Measurements from ENCODE around the gene UBAC2. TPM values are rescaled to one million over a fixed set of nuclear protein-coding genes. Genes with fewer than 3 reads are reported as not detected.

UBAC2 gene
- total RNA-seq, 1 experiment from 2014 or later, result 80.3 TPM

DNA sequence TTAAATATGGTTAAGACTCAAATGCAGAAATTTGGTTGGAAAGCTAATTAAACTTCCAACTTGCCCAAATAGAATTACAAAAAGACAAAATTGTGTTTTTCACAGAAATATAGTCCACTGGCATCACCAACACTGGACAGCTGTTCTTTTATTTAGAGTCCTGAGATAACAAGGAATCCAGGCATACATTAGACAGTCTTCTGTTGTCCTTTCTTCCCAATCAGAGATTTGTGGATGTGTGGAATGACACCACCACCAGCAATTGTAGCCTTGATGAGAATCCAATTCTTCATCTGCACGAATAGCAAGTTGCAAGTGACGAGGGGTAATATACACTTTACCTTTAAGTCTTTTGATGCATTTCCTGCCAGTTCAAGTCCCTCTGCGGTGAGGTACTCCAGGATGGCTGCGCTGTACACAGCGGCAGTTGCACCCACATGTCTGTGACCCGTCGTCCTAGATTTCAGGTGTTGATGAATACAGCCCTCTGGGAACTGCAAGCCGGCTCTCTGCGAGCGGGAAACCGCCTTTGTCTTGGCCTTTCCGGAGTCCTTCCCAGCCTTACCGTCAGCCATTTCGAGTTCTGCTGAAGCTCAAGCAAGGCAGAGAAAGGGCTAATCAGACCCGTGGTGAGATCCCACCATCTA, 14.7 kb downstream of the UBAC2 start:
- POLR2A ChIA-PET (ENCODE audit: unreplicated experiment), result no interaction called here

DNA sequence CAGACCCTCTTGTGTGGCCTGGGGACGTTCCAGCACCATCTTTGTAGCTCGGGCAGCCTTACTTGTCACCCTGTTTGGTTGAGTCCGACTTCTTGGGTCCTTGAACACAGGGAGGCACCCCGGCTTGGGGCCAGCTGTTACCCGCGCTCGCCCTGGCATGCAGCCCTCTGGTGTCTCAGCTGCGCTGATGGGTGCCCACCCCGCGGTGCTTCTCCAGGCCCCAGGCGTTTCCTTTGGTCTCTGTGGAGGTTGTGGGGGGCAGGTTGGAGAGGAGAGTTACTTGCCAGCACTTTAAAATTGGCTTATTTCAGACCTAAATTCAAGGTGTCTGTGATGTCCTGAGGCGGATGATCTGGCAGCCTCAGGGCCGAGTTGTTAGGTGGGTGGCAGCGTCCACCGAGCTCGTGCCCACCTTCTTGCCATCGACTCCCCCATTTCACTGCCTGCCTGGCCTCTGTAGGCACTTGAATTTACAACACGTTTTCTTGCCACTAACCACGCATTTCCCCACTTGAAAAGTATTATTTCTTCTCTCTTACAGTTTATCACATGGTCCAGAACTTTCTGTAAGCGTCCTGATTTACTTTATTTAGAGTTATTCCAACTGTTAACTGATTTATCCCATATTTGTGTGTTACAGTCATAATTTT, 16.9 kb downstream of the UBAC2 start:
- Histone ChIP-seq H3K4me2 (no peak overlapping the region), H3K4me1 (replicated peaks; ENCODE audit: insufficient read depth) (no peaks in the 10 kb centered on the region)

More for the DNA sequence above, 14.7 kb downstream of the UBAC2 start:
- Histone ChIP-seq H3K27ac (no peak overlapping the region), H3K27me3 (ENCODE audit: insufficient read depth, low read depth) (no peaks in the 10 kb centered on the region), H3F3A (ENCODE audit: insufficient read depth, low read depth) (peaks cover 1% of the 10 kb centered on the region), H3K4me3 (no peak overlapping the region), H2AFZ (no peak overlapping the region), H3K79me2 (ENCODE audit: low read depth) (peaks cover 100% of the 10 kb centered on the region), H3K4me2 (no peak overlapping the region), H3K36me3 (ENCODE audit: low read depth) (peaks cover 16% of the 10 kb centered on the region; the same call in 1 of the 2 replicates), H3K9me2 (ENCODE audit: insufficient read depth) (no peaks in the 10 kb centered on the region), H3K4me1 (replicated peaks; ENCODE audit: insufficient read depth) (no peaks in the 10 kb centered on the region), H3K9me3 (ENCODE audit: insufficient read depth, low read depth) (no peaks in the 10 kb centered on the region), H4K20me1 (ENCODE audit: insufficient read depth) (peaks cover 99% of the 10 kb centered on the region)
- BruUV-seq (replicated peaks), result no TSS peak
- TF ChIP-seq, protein P1, sequence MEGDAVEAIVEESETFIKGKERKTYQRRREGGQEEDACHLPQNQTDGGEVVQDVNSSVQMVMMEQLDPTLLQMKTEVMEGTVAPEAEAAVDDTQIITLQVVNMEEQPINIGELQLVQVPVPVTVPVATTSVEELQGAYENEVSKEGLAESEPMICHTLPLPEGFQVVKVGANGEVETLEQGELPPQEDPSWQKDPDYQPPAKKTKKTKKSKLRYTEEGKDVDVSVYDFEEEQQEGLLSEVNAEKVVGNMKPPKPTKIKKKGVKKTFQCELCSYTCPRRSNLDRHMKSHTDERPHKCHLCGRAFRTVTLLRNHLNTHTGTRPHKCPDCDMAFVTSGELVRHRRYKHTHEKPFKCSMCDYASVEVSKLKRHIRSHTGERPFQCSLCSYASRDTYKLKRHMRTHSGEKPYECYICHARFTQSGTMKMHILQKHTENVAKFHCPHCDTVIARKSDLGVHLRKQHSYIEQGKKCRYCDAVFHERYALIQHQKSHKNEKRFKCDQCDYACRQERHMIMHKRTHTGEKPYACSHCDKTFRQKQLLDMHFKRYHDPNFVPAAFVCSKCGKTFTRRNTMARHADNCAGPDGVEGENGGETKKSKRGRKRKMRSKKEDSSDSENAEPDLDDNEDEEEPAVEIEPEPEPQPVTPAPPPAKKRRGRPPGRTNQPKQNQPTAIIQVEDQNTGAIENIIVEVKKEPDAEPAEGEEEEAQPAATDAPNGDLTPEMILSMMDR (conservative IDR thresholded peaks at IDR 0.05), result no peak
- TF ChIP-seq EZH2 (IDR thresholded peaks at IDR 0.05; ENCODE audit: low read depth), result no peak
- DNase-seq, result peak in 1 of 2 experiments; percentile 9
- CTCF ChIA-PET, result no interaction called here
- intact Hi-C loops (cut with micrococcal nuclease; ENCODE audit: unreplicated experiment), result no loop called here

DNA sequence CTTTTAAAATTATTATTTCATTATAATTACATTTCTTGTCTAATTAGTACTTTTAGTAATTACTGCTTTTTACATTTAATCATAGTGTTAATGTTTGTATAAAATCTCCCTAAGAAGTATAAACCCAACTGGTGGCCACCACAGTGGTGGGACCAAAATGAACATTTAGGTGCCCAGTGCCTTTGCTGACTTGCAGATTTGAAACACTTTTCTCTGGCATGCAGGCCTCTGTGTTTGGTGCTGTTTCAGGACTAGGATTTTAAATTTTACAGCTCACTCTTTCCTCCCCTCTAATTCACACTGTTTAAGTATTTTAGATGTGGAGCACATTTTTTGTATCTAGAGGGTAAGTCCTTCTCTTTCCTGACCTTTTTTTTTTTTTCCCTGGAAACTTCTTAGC, 17.5 kb downstream of the UBAC2 start:
- Histone ChIP-seq H3K9me3 (ENCODE audit: insufficient read depth, low read depth) (no peaks in the 10 kb centered on the region), H3K9me2 (ENCODE audit: insufficient read depth) (no peaks in the 10 kb centered on the region), H3K79me2 (ENCODE audit: low read depth) (peaks cover 98% of the 10 kb centered on the region), H3K4me2 (no peak overlapping the region), H3K4me1 (replicated peaks; ENCODE audit: insufficient read depth) (no peaks in the 10 kb centered on the region), H3K4me3 (no peak overlapping the region), H4K20me1 (ENCODE audit: insufficient read depth) (peaks cover 96% of the 10 kb centered on the region), H3F3A (ENCODE audit: insufficient read depth, low read depth) (no peaks in the 10 kb centered on the region; the same call in none of the 2 replicates), H2AFZ (no peak overlapping the region), H3K27me3 (ENCODE audit: insufficient read depth, low read depth) (no peaks in the 10 kb centered on the region), H3K36me3 (ENCODE audit: low read depth) (peaks cover 13% of the 10 kb centered on the region; the same call in 1 of the 2 replicates), H3K27ac (no peak overlapping the region; the same call in 1 of the 2 replicates)
- peak in 1 of 2 experiments; percentile 25 for DNase-seq
- CTCF ChIA-PET, result no interaction called here
- POLR2A ChIA-PET (ENCODE audit: unreplicated experiment), result no interaction called here
- intact Hi-C loops (cut with micrococcal nuclease; ENCODE audit: unreplicated experiment), result no loop called here
- TF ChIP-seq, protein P1 (conservative IDR thresholded peaks at IDR 0.05), result no peak
- no peak for TF ChIP-seq EZH2 (IDR thresholded peaks at IDR 0.05; ENCODE audit: low read depth)
- no TSS peak for BruUV-seq (replicated peaks)

More for the DNA sequence above, 16.9 kb downstream of the UBAC2 start:
- no TSS peak for BruUV-seq (replicated peaks)
- no peak overlapping the region for H3K27ac ChIP-seq
- TF ChIP-seq, protein P1 (conservative IDR thresholded peaks at IDR 0.05), result no peak
- no peak for TF ChIP-seq EZH2 (IDR thresholded peaks at IDR 0.05; ENCODE audit: low read depth)
- peak in 1 of 2 experiments; percentile 4 for DNase-seq
- intact Hi-C loops (cut with micrococcal nuclease; ENCODE audit: unreplicated experiment), result no loop called here
- H2AFZ ChIP-seq, result no peak overlapping the region
- no peaks in the 10 kb centered on the region for H3K9me3 ChIP-seq (ENCODE audit: insufficient read depth, low read depth)
- CTCF ChIA-PET, result no interaction called here
- no peaks in the 10 kb centered on the region for H3K9me2 ChIP-seq (ENCODE audit: insufficient read depth)
- H3F3A ChIP-seq (ENCODE audit: insufficient read depth, low read depth), result no peaks in the 10 kb centered on the region; the same call in none of the 2 replicates
- H3K36me3 ChIP-seq (ENCODE audit: low read depth), result peaks cover 16% of the 10 kb centered on the region; the same call in 1 of the 2 replicates
- H4K20me1 ChIP-seq (ENCODE audit: insufficient read depth), result peaks cover 96% of the 10 kb centered on the region
- no peak overlapping the region for H3K4me3 ChIP-seq
- H3K27me3 ChIP-seq (ENCODE audit: insufficient read depth, low read depth), result no peaks in the 10 kb centered on the region
- peaks cover 98% of the 10 kb centered on the region for H3K79me2 ChIP-seq (ENCODE audit: low read depth)
- POLR2A ChIA-PET (ENCODE audit: unreplicated experiment), result interaction anchor here (0.5 kb wide), 1 partner anchor 104 kb away, joined by 3 read pairs; no protein-coding TSS in a partner anchor

Measured in PC-9 (cell line).